Cerebellar nuclear complex (tissue), 1 donor: ENCODE measurements around the gene ANKRD29.

Source experiments
- DNase-seq, 2 experiments: peaks; one replicate each; lab custom pipeline; 2025; lab: John Stamatoyannopoulos, UW

Gene ANKRD29

GRCh38 chr18:23662309-23663263 is at the start of gene ANKRD29:
TSS of gene ANKRD29 (minus strand) at chr18:23662911. CDS start at chr18:23662730, 181 bp downstream.
- no peak for DNase-seq

- DNase-seq, result no peak
These were observed 49.7 kb upstream of the ANKRD29 start for GRCh38 chr18:23712445-23712844.

DNA sequence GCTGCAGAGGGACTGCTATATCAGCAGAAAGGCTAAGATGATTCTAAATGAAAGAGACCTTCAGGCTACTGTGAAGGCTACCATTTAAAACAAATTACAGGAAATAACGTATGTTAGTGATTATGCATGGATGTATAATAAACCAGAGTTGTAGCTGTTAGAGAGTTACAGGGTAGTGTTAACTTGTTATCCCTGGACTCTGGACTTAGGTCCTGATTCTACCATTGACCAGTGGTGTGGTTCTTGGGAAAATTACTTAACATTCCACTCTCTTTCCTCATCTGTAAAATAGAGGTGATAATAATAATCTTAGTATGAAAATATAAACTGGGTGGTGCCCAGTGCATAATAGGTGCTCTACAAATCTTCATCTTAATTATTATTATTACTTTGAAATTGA is 48.7 kb upstream of the ANKRD29 start:
- no peak for DNase-seq

DNA sequence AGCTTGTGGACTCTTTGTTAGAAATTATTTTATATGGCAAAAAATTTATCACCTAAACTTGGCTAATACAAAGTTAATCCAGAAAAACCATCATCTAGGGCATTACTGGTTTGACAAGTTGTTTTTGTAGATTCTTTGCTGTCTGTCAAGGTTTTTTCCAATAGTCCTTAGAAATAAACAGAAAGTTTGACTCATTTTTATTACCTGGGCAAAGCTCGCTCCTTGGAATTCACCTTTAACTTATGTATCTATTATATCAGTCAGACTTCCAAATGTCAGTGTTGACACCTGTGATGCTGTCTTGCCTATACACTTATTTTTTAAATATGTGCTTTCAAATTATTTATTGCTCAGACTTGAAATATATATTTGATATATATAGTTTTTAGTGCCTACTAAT is 48.2 kb upstream of the ANKRD29 start:
- DNase-seq, result no peak

DNA sequence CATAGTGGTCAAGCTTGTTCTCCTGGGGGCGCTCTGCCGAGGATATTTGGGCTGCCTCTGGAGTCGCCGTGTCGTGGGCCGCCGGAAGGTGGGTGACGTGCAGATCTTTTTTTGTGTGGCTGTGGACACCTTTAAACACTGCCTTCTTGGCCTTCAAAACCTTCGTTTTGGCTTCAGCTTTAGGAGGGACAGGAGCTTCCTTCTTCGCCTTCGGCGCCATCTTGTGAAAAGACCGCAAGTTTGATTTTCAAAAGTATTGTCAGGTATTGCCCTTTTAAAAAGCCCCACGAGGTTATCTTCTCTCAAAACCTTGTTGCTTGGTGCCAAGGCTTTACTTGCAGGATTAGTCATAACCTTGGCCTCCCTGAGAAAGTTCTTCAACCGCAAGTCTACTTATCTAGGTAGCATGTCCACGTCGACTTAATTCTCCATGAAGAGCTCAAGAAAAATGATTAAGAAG is 47.4 kb upstream of the ANKRD29 start:
- no peak for DNase-seq

DNA sequence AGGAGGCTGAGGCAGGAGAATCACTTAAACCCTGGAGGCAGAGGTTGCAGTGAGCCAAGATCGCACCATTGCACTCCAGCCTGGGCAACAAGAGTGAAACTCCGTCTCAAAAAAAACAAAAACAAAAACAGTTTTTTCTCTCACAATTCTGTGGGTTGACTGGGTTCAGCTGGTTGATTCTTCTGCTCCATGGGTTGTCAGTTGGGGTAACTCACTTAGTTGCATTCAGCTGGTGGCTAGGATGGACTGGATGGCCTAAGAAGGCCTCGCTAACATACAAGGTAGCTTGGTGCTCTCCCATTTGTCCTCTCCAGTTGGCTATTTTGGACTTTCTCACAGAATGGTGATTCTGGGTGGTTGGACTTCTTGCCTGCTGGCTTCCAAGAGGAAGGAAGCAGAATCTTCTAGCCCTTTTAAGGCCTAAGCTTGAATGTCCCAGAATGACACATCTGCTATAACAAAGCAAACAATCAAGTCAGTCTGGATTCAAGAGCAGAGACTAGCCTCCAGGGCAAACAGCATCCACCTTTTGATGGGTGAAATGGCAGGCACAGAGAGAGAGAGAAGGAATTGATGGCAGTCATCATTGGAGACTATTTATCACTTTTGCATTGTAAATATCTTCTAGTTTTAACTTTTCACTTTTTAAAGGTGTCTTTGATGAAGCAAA is 44.4 kb upstream of the ANKRD29 start:
- DNase-seq, result no peak

GRCh38 chr18:23704806-23705205 is 42.1 kb upstream of the ANKRD29 start:
- DNase-seq, result no peak

GRCh38 chr18:23703987-23704384 is 41.3 kb upstream of the ANKRD29 start:
- no peak for DNase-seq

DNA sequence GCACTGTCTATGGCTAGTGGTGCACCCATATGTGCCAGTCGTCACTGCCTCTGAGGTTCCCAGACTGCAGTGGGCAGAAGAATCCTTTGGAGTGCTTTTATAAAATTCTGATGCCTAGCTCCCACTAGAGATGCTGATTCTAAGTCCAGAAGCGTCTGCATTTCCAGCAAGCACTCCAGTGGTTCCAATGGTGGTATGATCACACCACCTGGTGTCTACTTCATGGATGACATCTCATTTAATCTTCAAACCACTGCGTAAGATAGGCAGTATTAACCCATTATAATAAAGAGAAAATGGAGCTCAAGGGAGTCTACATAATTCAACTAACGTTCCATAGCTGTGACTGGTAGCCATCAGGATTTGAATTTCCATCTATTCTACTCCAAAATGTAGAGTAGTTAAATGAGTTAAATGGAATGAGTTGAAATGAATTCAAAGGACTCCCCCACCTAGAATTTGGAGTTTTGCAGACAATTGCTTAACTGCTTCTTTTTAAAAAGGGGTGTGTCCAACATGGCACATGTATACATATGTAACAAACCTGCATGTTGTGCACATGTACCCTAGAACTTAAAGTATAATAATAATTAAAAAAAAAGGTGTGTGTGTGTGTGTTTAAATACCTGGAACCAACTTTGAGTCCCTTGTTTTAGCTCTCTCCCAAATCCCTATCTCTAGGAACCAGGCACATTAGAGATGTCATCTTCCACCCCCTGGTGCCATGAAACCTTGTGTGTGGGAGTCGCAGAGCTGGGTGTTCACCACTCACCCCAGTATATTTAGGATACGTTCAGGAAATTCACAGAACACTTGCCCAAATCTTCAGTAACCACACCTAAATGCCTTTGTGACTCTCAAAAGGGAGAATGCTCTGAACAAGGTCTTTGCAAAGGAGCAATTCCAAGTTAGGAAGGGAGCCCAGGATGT is 40.6 kb upstream of the ANKRD29 start:
- no peak for DNase-seq

- DNase-seq, result no peak
These were observed 39.9 kb upstream of the ANKRD29 start for GRCh38 chr18:23702606-23703005.

DNA sequence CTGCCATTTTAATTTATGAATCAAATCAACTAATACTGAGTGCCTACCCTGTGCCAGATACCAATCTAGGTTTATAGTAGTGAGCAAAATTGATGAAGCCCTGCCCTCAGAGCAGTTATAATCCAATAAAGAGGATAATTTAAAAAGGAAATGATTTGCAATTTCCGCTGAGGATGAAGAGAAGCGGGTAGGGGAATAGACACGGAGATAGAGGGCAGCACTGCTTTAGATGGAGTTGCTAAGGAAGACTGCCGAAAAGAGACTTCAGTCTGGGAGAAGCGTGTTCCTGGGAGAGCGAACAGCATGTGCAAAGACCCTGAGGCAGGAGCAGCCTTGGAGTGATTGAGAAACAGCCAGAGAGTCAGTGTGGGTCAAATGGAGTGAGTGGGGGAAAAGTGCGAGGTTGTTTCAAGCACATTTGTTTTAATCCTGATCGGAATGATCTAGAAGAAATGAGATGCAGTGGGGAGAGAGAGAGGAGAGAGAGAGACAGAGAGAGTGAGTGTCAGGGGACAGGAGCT is 38.9 kb upstream of the ANKRD29 start:
- DNase-seq, result no peak

GRCh38 chr18:23701017-23701416 is 38.3 kb upstream of the ANKRD29 start:
- DNase-seq, result no peak

- no peak for DNase-seq
These were observed 32.1 kb upstream of the ANKRD29 start for GRCh38 chr18:23694637-23695430.

- DNase-seq, result no peak
These were observed 31.1 kb upstream of the ANKRD29 start for GRCh38 chr18:23693846-23694245.

DNA sequence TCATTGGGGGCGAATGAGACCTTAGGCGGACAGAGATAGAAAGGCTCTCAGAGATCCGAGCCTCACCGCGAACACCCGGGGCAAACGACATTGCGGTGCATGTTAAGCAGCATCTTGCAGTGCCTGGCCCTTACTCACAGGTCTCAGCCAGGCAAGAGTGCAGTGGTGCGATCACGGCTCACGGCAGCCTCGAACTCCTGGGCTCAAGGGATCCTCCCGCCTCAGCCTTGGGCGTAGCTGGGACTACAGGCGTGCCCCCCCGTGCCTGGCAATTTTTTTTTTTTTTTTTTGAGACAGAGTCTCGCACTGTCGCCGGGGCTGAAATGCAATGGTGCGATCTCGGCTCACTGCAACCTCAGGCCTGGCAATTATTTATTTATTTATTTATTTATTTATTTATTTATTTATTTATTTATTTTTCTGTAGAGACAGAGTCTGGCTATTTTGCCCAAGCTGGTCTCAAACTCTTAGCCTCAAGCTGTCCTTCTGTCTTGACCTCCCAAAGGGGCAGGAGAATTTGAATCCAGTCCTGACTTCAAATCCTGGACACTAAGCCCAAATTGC is 27.9 kb upstream of the ANKRD29 start:
- DNase-seq, result no peak

DNA sequence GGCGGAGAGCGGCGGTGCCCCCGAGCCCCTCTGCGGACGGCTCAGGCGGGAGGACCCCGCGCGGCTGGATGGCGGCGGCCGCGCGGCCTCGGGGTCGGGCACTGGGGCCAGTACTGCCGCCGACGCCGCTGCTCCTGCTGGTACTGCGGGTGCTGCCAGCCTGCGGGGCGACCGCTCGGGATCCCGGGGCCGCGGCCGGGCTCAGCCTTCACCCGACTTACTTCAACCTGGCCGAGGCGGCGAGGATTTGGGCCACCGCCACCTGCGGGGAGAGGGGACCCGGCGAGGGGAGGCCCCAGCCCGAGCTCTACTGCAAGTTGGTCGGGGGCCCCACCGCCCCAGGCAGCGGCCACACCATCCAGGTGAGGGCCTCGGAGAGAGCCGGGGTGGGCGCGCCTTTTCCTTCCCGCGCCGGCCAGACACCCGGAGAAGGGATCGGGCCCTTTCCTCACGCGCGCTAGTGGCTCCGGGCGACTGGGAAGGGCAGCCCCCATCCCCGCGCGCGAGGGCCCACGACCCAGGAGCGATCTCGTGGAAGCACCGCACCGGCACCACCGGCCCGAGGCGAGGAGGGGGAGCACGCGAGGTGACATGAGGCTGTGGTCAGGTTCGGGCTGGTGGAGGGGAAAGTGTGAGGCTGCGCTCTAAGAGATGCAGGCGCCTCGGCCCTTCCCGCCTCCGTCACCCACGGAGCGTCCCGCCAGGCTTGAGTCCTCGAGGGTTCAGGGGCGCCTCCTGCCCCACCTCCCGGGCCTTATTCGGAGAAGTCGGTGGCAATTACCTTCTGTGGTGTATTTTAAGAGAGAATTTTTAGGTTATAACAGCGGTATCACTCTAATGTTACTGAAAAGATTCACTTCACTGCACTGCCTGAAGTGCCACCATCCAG is 27.1 kb upstream of the ANKRD29 start:
- no peak for DNase-seq

- DNase-seq, result no peak
These were observed 26.4 kb upstream of the ANKRD29 start, which contains the start of gene LAMA3 for GRCh38 chr18:23689031-23689615. TSS of gene LAMA3 (plus strand) at chr18:23689453. CDS start at chr18:23689684, 231 bp downstream.

DNA sequence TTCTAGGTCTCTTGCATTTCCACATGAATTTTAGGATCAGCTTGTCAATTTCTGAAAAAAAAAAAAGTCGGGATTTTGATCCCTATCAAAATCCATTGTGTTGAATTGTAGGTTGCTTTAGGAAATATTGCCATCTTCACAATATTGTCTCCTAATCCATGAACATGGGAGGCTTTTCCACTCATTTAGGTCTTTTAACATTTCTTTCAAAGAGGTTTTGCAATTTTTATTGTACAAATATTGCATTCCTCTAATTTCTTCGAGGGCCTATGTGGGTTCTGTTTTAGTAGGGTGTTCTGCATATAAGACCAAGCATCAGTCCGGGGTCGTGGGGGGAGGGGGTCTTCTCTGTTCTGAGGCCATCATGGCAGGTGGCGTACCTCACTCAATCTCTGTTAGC is 25.8 kb upstream of the ANKRD29 start:
- no peak for DNase-seq
